ENCODE measurements around the gene KRT26. TPM values are rescaled to one million over a fixed set of nuclear protein-coding genes. Genes with fewer than 3 reads are reported as not detected.

Gene KRT26
- total RNA-seq, 1 experiment from 2014 or later: not detected

DNA sequence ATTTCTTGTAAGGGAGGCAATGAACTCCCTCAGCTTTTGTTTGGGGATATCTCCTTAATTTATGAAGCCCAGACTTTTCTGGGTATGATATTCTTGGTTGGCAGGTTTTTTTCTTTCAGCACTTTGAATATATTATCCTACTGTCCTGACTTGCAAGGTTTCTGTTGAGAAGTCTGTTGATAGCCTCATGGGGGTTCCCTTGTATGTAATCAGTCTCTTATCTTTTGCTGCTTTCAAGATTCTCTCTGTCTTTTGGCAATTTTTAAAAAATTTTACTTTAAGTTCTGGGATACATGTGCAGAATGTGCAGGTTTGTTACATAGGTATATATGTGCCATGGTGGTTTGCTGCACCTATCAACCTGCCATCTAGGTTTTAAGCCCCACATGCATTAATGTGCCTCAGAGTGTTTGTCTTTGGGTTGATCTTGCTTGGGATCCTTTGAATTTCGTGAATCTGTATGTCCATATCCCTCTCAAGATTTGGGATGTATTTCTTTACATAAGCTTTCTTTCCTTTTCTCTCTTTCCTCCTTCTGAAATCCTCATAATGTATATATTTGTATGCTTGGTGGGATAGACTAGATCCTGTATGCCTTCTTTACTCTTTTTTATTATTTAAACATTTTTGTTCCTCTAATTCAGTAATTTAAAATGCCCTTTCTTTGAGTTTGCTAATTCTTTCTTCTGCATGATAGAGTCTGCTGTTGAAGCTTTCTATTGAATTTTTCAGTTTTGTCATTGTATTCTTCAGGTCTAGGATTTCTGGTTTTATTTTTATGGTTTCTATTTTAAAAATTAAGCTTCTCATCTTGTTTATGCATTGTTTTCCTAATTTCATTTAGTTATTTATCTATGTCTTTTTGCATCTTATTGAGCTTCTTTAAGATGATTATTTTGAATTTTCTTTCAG, 11.6 kb downstream of the KRT26 start (continued):
- TF ChIP-seq, protein P1, sequence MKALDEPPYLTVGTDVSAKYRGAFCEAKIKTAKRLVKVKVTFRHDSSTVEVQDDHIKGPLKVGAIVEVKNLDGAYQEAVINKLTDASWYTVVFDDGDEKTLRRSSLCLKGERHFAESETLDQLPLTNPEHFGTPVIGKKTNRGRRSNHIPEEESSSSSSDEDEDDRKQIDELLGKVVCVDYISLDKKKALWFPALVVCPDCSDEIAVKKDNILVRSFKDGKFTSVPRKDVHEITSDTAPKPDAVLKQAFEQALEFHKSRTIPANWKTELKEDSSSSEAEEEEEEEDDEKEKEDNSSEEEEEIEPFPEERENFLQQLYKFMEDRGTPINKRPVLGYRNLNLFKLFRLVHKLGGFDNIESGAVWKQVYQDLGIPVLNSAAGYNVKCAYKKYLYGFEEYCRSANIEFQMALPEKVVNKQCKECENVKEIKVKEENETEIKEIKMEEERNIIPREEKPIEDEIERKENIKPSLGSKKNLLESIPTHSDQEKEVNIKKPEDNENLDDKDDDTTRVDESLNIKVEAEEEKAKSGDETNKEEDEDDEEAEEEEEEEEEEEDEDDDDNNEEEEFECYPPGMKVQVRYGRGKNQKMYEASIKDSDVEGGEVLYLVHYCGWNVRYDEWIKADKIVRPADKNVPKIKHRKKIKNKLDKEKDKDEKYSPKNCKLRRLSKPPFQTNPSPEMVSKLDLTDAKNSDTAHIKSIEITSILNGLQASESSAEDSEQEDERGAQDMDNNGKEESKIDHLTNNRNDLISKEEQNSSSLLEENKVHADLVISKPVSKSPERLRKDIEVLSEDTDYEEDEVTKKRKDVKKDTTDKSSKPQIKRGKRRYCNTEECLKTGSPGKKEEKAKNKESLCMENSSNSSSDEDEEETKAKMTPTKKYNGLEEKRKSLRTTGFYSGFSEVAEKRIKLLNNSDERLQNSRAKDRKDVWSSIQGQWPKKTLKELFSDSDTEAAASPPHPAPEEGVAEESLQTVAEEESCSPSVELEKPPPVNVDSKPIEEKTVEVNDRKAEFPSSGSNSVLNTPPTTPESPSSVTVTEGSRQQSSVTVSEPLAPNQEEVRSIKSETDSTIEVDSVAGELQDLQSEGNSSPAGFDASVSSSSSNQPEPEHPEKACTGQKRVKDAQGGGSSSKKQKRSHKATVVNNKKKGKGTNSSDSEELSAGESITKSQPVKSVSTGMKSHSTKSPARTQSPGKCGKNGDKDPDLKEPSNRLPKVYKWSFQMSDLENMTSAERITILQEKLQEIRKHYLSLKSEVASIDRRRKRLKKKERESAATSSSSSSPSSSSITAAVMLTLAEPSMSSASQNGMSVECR (CRISPR knock-in tag; IDR thresholded peaks at IDR 0.05; ENCODE audit: borderline replicate concordance): no peak

DNA sequence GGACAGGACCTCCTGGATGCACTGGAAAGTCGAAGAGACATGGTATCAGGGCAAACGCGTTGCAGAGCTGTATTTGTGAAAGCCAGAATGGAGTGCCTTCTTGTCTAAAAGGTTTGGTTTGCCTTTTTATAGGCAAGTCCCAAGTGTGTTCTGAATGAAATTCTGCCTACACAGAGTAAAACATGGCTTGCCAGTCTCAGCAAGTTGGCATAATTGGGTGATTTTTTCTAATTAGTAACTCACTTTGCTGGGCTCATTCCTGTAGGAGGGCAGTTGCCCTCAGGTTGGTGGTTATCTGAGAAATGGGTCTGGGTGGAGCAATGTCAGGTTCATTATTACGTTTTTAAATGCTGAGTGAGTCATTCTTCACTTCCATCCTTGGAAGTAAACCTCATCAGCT, 16.8 kb downstream of the KRT26 start, which contains the start of gene KRT25:
Gene KRT25 (minus strand): TSS at position 101 of the 400 bp plus-strand sequence. CDS start 60 bp downstream, at position 41.
- Mint-ChIP-seq H3K4me1 (0 out of 2 replicates have a peak, but pooled peaks cover 6% of the 10 kb centered on the region), H3K27ac (no peak within 1 kb of the TSS), H3K4me3 (no peak within 1 kb of the TSS), H3K9me3 (peaks cover 31% of the 10 kb centered on the region), H3K36me3 (0 out of 2 replicates have a peak, but pooled peaks cover under 1% of the 10 kb centered on the region), H3K27me3 (ENCODE audit: low read depth) (no peaks in the 10 kb centered on the region; the same call in 1 of the 2 replicates)
- ChIA-PET CTCF (no interaction called here), POLR2A (no interaction called here)
- DNase-seq (ENCODE audit: low spot score): no peak
- no peak for ATAC-seq
- no peak for TF ChIP-seq FOXJ3 (CRISPR knock-in tag; IDR thresholded peaks at IDR 0.05; ENCODE audit: borderline replicate concordance)
- no peak for TF ChIP-seq ZNF138 (CRISPR knock-in tag; conservative IDR thresholded peaks at IDR 0.05)
- no peak for TF ChIP-seq ZNF416 (CRISPR knock-in tag; IDR thresholded peaks at IDR 0.05)
- no peak for TF ChIP-seq MYBL2 (CRISPR knock-in tag; IDR thresholded peaks at IDR 0.05)
- TF ChIP-seq JUN (CRISPR knock-in tag; IDR thresholded peaks at IDR 0.05): no peak
- no peak for TF ChIP-seq CREB1 (CRISPR knock-in tag; IDR thresholded peaks at IDR 0.05)
- TF ChIP-seq, protein P2, sequence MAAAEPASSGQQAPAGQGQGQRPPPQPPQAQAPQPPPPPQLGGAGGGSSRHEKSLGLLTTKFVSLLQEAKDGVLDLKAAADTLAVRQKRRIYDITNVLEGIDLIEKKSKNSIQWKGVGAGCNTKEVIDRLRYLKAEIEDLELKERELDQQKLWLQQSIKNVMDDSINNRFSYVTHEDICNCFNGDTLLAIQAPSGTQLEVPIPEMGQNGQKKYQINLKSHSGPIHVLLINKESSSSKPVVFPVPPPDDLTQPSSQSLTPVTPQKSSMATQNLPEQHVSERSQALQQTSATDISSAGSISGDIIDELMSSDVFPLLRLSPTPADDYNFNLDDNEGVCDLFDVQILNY (CRISPR knock-in tag; IDR thresholded peaks at IDR 0.05): no peak
- no peak for TF ChIP-seq TEAD1 (CRISPR knock-in tag; IDR thresholded peaks at IDR 0.05)
- TF ChIP-seq ZNF317 (CRISPR knock-in tag; IDR thresholded peaks at IDR 0.05; ENCODE audit: borderline replicate concordance, low read depth): no peak
- TF ChIP-seq, protein P1 (CRISPR knock-in tag; IDR thresholded peaks at IDR 0.05; ENCODE audit: borderline replicate concordance): no peak
- TF ChIP-seq, protein P3, sequence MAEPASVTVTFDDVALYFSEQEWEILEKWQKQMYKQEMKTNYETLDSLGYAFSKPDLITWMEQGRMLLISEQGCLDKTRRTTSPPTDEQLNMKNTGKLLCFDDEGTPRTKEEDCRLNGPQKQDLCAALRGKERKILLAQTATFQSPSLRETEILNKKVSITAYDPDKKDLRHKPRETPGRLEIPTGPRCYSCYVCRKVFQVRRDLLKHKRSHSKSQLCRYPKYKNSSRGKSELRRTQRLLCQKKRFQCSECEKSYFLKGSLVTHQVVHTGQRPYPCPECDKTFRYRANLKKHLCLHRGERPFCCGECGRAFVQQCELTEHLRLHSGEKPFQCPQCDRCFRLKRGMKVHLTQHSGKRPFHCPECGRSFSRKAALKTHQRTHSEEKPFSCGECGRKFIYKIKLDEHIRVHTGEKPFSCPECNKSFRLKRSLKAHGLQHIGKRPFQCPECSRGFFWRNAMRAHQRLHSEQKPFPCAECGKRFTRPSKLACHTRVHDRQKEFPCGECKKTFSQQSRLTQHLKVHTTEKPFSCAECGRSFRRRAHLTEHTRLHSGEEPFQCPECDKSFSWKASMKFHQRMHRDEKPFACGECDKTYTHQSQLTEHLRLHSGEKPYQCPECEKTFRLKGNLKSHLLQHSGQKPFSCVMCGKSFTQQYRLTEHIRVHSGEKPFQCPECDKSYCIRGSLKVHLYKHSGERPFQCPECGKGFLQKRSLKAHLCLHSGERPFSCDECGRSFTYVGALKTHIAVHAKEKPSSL (CRISPR knock-in tag; conservative IDR thresholded peaks at IDR 0.05): no peak
- TF ChIP-seq ZBTB21 (CRISPR knock-in tag; IDR thresholded peaks at IDR 0.05; ENCODE audit: borderline replicate concordance): no peak
- no peak for TF ChIP-seq SMAD3 (CRISPR knock-in tag; IDR thresholded peaks at IDR 0.05; ENCODE audit: borderline replicate concordance)
- no peak for TF ChIP-seq FOXP1 (CRISPR knock-in tag; IDR thresholded peaks at IDR 0.05; ENCODE audit: borderline replicate concordance)
- TF ChIP-seq, protein P4, sequence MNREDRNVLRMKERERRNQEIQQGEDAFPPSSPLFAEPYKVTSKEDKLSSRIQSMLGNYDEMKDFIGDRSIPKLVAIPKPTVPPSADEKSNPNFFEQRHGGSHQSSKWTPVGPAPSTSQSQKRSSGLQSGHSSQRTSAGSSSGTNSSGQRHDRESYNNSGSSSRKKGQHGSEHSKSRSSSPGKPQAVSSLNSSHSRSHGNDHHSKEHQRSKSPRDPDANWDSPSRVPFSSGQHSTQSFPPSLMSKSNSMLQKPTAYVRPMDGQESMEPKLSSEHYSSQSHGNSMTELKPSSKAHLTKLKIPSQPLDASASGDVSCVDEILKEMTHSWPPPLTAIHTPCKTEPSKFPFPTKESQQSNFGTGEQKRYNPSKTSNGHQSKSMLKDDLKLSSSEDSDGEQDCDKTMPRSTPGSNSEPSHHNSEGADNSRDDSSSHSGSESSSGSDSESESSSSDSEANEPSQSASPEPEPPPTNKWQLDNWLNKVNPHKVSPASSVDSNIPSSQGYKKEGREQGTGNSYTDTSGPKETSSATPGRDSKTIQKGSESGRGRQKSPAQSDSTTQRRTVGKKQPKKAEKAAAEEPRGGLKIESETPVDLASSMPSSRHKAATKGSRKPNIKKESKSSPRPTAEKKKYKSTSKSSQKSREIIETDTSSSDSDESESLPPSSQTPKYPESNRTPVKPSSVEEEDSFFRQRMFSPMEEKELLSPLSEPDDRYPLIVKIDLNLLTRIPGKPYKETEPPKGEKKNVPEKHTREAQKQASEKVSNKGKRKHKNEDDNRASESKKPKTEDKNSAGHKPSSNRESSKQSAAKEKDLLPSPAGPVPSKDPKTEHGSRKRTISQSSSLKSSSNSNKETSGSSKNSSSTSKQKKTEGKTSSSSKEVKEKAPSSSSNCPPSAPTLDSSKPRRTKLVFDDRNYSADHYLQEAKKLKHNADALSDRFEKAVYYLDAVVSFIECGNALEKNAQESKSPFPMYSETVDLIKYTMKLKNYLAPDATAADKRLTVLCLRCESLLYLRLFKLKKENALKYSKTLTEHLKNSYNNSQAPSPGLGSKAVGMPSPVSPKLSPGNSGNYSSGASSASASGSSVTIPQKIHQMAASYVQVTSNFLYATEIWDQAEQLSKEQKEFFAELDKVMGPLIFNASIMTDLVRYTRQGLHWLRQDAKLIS (CRISPR knock-in tag; IDR thresholded peaks at IDR 0.05; ENCODE audit: borderline replicate concordance): no peak
- no peak for TF ChIP-seq JAZF1 (CRISPR knock-in tag; IDR thresholded peaks at IDR 0.05)
